GM12892 (cell line): ENCODE data around the gene PLXNB2.

Experiments
- POLR2A ChIP-seq: IDR thresholded peaks from 2 replicates; pipeline ENCODE4 v1.6.1; 2011; ENCODE audit warnings: low read depth, low read length, control low read depth
- POLR2AphosphoS5 ChIP-seq: IDR thresholded peaks from 2 replicates; pipeline ENCODE4 v1.6.1; 2011; ENCODE audit warnings: low read depth, low read length, control low read depth

DNA sequence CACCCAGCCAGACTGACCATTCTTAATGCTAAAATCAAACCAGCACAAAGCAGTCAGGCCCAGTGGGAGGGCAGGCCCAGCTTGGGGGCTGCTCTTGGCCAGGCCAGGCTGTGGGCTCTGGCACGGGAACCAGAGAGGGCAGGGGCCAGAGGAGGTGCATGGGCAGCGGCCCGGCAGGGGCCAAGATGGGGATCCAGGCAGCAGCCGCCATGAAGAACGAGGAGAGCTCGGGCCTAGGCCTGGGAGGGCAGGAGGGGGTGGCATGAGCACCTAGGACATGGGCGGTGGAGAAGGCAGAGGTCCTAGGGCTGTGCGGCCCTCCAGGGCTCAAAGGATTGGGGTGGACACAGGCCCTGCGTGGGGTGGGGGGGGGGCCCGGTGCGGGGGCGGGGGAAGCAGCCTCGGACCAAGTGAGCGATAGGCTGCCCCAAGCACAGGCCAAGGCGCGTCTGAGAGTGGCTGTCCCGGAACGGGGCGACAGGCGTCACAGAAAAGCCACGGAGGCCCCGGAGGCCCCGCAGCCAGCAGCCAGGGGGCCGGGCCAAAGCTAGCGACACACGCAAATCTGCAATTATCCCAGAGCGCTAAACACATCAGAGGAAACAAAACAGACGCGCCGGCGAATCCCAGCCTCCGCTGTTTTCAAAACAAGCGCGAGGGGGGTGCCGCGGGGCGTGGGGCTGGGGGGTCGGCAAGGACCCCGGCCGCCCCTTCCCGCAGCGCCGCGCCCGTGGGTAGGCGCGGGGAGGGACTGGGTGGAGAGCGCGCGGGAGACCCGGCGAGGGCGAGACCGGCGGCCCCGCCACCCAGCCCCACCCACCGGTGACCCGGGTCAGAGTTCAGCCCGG lies 8.3 kb downstream of the PLXNB2 start:
- TF ChIP-seq POLR2AphosphoS5, result no peak
- TF ChIP-seq POLR2A, result no peak
